ENCODE measurements around the gene C4orf33.

DNA sequence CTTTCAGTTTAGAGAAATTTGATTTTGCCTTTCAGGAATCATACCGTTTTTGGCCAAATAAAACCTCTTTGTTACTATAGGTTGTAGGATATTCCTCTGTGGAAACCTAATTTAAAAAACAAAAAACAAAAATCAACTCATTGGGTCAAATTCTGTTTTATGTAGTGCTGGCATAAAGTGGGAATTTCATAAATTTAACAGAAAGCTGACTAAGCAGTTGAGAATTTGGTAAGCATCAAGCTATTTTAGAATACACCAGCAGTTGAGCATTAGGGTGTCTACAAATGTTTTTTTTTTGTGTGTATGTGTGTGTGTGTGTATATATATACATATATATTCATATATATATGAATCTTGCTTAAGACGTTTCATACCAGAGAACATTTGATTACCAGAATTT, 47.4 kb downstream of the C4orf33 start:
- TF ChIP-seq, protein P1, sequence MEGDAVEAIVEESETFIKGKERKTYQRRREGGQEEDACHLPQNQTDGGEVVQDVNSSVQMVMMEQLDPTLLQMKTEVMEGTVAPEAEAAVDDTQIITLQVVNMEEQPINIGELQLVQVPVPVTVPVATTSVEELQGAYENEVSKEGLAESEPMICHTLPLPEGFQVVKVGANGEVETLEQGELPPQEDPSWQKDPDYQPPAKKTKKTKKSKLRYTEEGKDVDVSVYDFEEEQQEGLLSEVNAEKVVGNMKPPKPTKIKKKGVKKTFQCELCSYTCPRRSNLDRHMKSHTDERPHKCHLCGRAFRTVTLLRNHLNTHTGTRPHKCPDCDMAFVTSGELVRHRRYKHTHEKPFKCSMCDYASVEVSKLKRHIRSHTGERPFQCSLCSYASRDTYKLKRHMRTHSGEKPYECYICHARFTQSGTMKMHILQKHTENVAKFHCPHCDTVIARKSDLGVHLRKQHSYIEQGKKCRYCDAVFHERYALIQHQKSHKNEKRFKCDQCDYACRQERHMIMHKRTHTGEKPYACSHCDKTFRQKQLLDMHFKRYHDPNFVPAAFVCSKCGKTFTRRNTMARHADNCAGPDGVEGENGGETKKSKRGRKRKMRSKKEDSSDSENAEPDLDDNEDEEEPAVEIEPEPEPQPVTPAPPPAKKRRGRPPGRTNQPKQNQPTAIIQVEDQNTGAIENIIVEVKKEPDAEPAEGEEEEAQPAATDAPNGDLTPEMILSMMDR (IDR thresholded peaks at IDR 0.05), result no peak
- no peak for TF ChIP-seq POLR2A (IDR thresholded peaks at IDR 0.05)
- TF ChIP-seq POLR2AphosphoS5 (IDR thresholded peaks at IDR 0.05), result no peak

All from breast epithelium (tissue), 3 donors.